Astrocyte (in vitro differentiated cells and primary cell): Measurements from ENCODE around the gene FBXO17.

Experiments
- CTCF ChIP-seq: IDR thresholded peaks from 2 replicates; pipeline ENCODE4 v1.5.1; 2011; ENCODE audit warnings: low read depth, mild to moderate bottlenecking, inconsistent platforms, low read length, moderate library complexity; ENCODE audit not compliant: insufficient read depth
- EZH2 ChIP-seq: IDR thresholded peaks from 2 replicates; pipeline ENCODE4 v1.6.1; 2012; ENCODE audit warnings: mild to moderate bottlenecking, low read length, inconsistent platforms; ENCODE audit not compliant: insufficient read depth

DNA sequence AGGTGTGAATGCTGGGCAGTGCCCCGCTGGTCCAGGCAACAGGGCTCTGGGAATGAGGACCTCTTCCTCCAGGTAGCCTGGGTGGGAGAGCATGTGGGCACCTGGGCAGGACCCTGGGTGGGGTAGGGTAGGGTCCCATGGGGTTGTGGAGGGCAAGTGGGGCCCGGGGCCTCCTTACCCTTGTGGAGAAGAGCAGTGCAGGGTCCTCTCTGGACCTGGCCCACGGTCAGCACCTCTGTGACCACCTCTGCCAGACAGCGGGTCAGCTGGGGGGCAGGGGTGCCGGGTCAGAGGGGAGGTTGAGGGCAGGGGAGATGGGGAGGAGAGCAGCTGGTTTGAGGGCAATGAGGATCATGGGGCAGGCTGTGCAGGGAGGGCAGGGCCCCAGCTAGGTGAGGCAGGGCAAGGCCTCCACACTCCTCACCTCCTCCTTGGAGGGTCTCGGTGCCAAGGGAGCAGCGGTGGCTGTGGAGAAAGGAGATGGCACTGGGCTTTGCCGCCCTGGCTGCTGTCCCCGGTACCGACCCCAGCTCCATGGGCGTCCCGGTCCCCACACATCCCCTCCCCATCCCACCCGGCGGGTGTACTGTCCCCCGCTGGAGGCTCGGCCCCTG, 64.0 kb downstream of the FBXO17 start:
- TF ChIP-seq CTCF (no peak), EZH2 (peak; percentile 62)
